Renal cortex interstitium (tissue), 11 donors: Measurements from ENCODE around the gene CADPS2. TPM values are rescaled to one million over a fixed set of nuclear protein-coding genes. Genes with fewer than 3 reads are reported as not detected.
"Not testable (repeated sequence)": the region's sequence is repeated elsewhere in the genome, so short reads cannot be mapped to it uniquely, and the experiment has no call there.

ENCODE experiments used
- DNase-seq, 11 donors: peaks; one replicate each; pipeline ENCODE4 v3.0.0-alpha.2; 2013; ENCODE audit warnings: low read depth in 9 of 11, low spot score in 4 of 11; ENCODE audit errors: extremely low read depth in 1 of 11
- polyA plus RNA-seq, 3 donors: library from polyadenylated mRNA; unstranded; fragments of 120-200 nt; gene quantifications; one replicate each; pipeline ENCODE4 v1.2.1, GENCODE V29; 2013; ENCODE audit not compliant: insufficient read length in 3 of 3

The CADPS2 gene
- polyA plus RNA-seq, 3 donors: 54.7 to 67.2 (median 63.4) TPM

GRCh38 chr7:122864838-122865237, 21.4 kb downstream of the CADPS2 start:
- no peak for DNase-seq

- no peak for DNase-seq
Measured at GRCh38 chr7:122864016-122864415, 22.2 kb downstream of the CADPS2 start.

- no peak for DNase-seq
Measured at GRCh38 chr7:122858320-122858719, 27.9 kb downstream of the CADPS2 start.

- no peak for DNase-seq
Measured at GRCh38 chr7:122850528-122850927, 35.7 kb downstream of the CADPS2 start.

GRCh38 chr7:122849957-122850328, 36.3 kb downstream of the CADPS2 start:
- DNase-seq: no peak

- no peak for DNase-seq
Measured at GRCh38 chr7:122849322-122849956, 36.8 kb downstream of the CADPS2 start.

- no peak for DNase-seq
Measured at GRCh38 chr7:122847871-122848473, 38.3 kb downstream of the CADPS2 start.

GRCh38 chr7:122846591-122846990, 39.7 kb downstream of the CADPS2 start:
- DNase-seq: no peak

GRCh38 chr7:122845286-122845685, 41.0 kb downstream of the CADPS2 start:
- DNase-seq: no peak

GRCh38 chr7:122844191-122844988, 41.9 kb downstream of the CADPS2 start:
- no peak for DNase-seq

- no peak for DNase-seq
Measured at GRCh38 chr7:122842971-122843370, 43.3 kb downstream of the CADPS2 start.

- DNase-seq: not testable (repeated sequence)
Measured at GRCh38 chr7:122836286-122836685, 50.0 kb downstream of the CADPS2 start.

GRCh38 chr7:122834571-122834942, 51.7 kb downstream of the CADPS2 start:
- DNase-seq: not testable (repeated sequence)

- no peak for DNase-seq
Measured at GRCh38 chr7:122833888-122834570, 52.2 kb downstream of the CADPS2 start.

GRCh38 chr7:122831436-122831835, 54.8 kb downstream of the CADPS2 start:
- no peak for DNase-seq

- DNase-seq: no peak
Measured at GRCh38 chr7:122829962-122830361, 56.3 kb downstream of the CADPS2 start.

GRCh38 chr7:122827763-122828162, 58.5 kb downstream of the CADPS2 start:
- no peak for DNase-seq

GRCh38 chr7:122813845-122814244, 72.4 kb downstream of the CADPS2 start:
- DNase-seq: no peak

GRCh38 chr7:122803851-122804250, 82.4 kb downstream of the CADPS2 start:
- no peak for DNase-seq

- peak in 2 of 11 donors; percentile 9 to 17 for DNase-seq
Measured at GRCh38 chr7:122803323-122803722, 82.9 kb downstream of the CADPS2 start.
